IPS-18c (cell line): Measurements from ENCODE around the gene EXOC4.
"Not testable (repeated sequence)": the region's sequence is repeated elsewhere in the genome, so short reads cannot be mapped to it uniquely, and the experiment has no call there.

Experiments used
- H3K4me3 ChIP-seq: 2 replicates; pipeline ENCODE4 v1.7.0; 2013; ENCODE audit warnings: low read depth, mild to moderate bottlenecking, low read length, moderate library complexity; ENCODE audit not compliant: insufficient read depth
- H3K9me3 ChIP-seq: one replicate; pipeline ENCODE4 v1.6.1; 2013; ENCODE audit warnings: mild to moderate bottlenecking, low read length, moderate library complexity; ENCODE audit not compliant: control insufficient read depth, insufficient read depth

The EXOC4 gene

GRCh38 chr7:134059921-134060320 is 807.0 kb downstream of the EXOC4 start:
- H3K9me3 ChIP-seq = no peaks in the 10 kb centered on the region
- no peak overlapping the region for H3K4me3 ChIP-seq

GRCh38 chr7:134060874-134061273 is 808.0 kb downstream of the EXOC4 start:
- no peaks in the 10 kb centered on the region for H3K9me3 ChIP-seq
- H3K4me3 ChIP-seq = no peak overlapping the region

GRCh38 chr7:134062460-134062859 is 809.6 kb downstream of the EXOC4 start:
- Histone ChIP-seq H3K9me3 (no peaks in the 10 kb centered on the region), H3K4me3 (no peak overlapping the region)

GRCh38 chr7:134065415-134065814 is 812.5 kb downstream of the EXOC4 start:
- no peak overlapping the region for H3K4me3 ChIP-seq
- no peaks in the 10 kb centered on the region for H3K9me3 ChIP-seq

GRCh38 chr7:134067164-134067563 is 814.3 kb downstream of the EXOC4 start:
- Histone ChIP-seq H3K4me3 (no peak overlapping the region), H3K9me3 (no peaks in the 10 kb centered on the region)

- H3K4me3 ChIP-seq = no peak overlapping the region
- H3K9me3 ChIP-seq = no peaks in the 10 kb centered on the region
Observed at GRCh38 chr7:134068670-134069069, 815.8 kb downstream of the EXOC4 start.

GRCh38 chr7:134069187-134069586 is 816.3 kb downstream of the EXOC4 start:
- no peaks in the 10 kb centered on the region for H3K9me3 ChIP-seq
- H3K4me3 ChIP-seq = no peak overlapping the region

GRCh38 chr7:134070673-134071072 is 817.8 kb downstream of the EXOC4 start:
- no peaks in the 10 kb centered on the region for H3K9me3 ChIP-seq
- no peak overlapping the region for H3K4me3 ChIP-seq

- H3K4me3 ChIP-seq = no peak overlapping the region
- no peaks in the 10 kb centered on the region for H3K9me3 ChIP-seq
Observed at GRCh38 chr7:134071355-134072331, 818.8 kb downstream of the EXOC4 start.

GRCh38 chr7:134073276-134073675 is 820.4 kb downstream of the EXOC4 start:
- Histone ChIP-seq H3K4me3 (no peak overlapping the region), H3K9me3 (no peaks in the 10 kb centered on the region)

- H3K4me3 ChIP-seq = no peak overlapping the region
- no peaks in the 10 kb centered on the region for H3K9me3 ChIP-seq
Observed at GRCh38 chr7:134075799-134076198, 822.9 kb downstream of the EXOC4 start.

GRCh38 chr7:134077560-134077959 is 824.7 kb downstream of the EXOC4 start:
- H3K9me3 ChIP-seq, H3K4me3 ChIP-seq: not testable (repeated sequence)

- Histone ChIP-seq H3K9me3 (no peaks in the 10 kb centered on the region), H3K4me3 (no peak overlapping the region)
Observed at GRCh38 chr7:134078991-134079390, 826.1 kb downstream of the EXOC4 start.

- Histone ChIP-seq H3K4me3 (no peak overlapping the region), H3K9me3 (peaks cover 3% of the 10 kb centered on the region)
Observed at GRCh38 chr7:134081695-134082094, 828.8 kb downstream of the EXOC4 start.

GRCh38 chr7:134083766-134084487 is 831.0 kb downstream of the EXOC4 start:
- Histone ChIP-seq H3K4me3 (no peak overlapping the region), H3K9me3 (peaks cover 7% of the 10 kb centered on the region)

- no peak overlapping the region for H3K4me3 ChIP-seq
- peaks cover 7% of the 10 kb centered on the region for H3K9me3 ChIP-seq
Observed at GRCh38 chr7:134084488-134085144, 831.7 kb downstream of the EXOC4 start.

GRCh38 chr7:134085311-134085710 is 832.4 kb downstream of the EXOC4 start:
- H3K9me3 ChIP-seq = peaks cover 7% of the 10 kb centered on the region
- no peak overlapping the region for H3K4me3 ChIP-seq
